ENCODE results near the gene C16orf78.

DNA sequence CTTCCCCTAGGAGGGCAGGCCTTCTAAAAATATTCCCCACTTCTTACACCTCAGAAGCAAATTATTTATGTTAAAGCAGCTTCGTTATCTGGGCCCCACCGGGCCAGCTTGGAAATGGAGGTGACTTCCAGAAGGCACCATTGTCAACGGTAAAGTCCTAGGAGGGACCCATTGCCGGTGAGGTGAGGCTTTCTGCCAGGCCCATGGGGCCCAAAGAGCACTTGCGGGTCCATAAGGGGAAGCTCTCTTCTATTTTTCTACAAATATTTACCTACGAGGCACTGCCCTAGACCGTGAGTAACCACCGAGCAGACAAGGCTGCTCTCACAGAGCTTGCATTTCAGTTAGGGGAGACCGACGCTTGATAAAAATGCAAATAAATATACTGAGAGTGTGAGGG, 41.5 kb downstream of the C16orf78 start:
- TF ChIP-seq, protein P1, sequence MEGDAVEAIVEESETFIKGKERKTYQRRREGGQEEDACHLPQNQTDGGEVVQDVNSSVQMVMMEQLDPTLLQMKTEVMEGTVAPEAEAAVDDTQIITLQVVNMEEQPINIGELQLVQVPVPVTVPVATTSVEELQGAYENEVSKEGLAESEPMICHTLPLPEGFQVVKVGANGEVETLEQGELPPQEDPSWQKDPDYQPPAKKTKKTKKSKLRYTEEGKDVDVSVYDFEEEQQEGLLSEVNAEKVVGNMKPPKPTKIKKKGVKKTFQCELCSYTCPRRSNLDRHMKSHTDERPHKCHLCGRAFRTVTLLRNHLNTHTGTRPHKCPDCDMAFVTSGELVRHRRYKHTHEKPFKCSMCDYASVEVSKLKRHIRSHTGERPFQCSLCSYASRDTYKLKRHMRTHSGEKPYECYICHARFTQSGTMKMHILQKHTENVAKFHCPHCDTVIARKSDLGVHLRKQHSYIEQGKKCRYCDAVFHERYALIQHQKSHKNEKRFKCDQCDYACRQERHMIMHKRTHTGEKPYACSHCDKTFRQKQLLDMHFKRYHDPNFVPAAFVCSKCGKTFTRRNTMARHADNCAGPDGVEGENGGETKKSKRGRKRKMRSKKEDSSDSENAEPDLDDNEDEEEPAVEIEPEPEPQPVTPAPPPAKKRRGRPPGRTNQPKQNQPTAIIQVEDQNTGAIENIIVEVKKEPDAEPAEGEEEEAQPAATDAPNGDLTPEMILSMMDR (IDR thresholded peaks at IDR 0.05; ENCODE audit: low read depth, low read length) = no peak
- TF ChIP-seq POLR2A (IDR thresholded peaks at IDR 0.05; ENCODE audit: extremely low read depth, insufficient read length) (no peak), MYC (IDR thresholded peaks at IDR 0.05; ENCODE audit: low read depth, low read length) (no peak)
